WTC11 (cell line): ENCODE data around the gene TBRG4. TPM values are rescaled to one million over a fixed set of nuclear protein-coding genes. Genes with fewer than 3 reads are reported as not detected.

Experiments
- ATAC-seq: fragments of 200-7000 bp; cut with Tn5 transposase; 2 replicates; pipeline ENCODE4 v1.10.0; 2021; ENCODE audit warnings: mild to moderate bottlenecking, moderate library complexity
- CTCF ChIA-PET: fragments of 300-600 bp; sonication (Branson Sonifier 250); formaldehyde crosslinking; loops from one replicate; lab custom pipeline; 2021; ENCODE audit warnings: antibody characterized with exemption; lab: Charles Lee
- POLR2A ChIA-PET: fragments of 350-600 bp; sonication (Branson Sonifier 250); formaldehyde crosslinking; loops from one replicate; lab custom pipeline; 2021; ENCODE audit warnings: antibody characterized with exemption; lab: Charles Lee
- DNase-seq: peaks from one replicate; pipeline ENCODE4 v3.0.0; 2021; ENCODE audit warnings: low spot score
- H3K27ac Mint-ChIP-seq: 2 replicates; pipeline ENCODE4 v1.8.0; 2021; ENCODE audit warnings: mixed read lengths
- H3K27me3 Mint-ChIP-seq: 2 replicates; pipeline ENCODE4 v1.8.0; 2021; ENCODE audit warnings: low read depth, mild to moderate bottlenecking, moderate library complexity, mixed read lengths
- H3K36me3 Mint-ChIP-seq: 2 replicates; pipeline ENCODE4 v1.8.0; 2021; ENCODE audit warnings: mixed read lengths
- H3K4me1 Mint-ChIP-seq: 2 replicates; pipeline ENCODE4 v1.8.0; 2022; ENCODE audit warnings: mixed read lengths
- H3K4me3 Mint-ChIP-seq: 2 replicates; pipeline ENCODE4 v1.8.0; 2021; ENCODE audit warnings: mild to moderate bottlenecking, moderate library complexity, mixed read lengths
- H3K9me3 Mint-ChIP-seq: 2 replicates; pipeline ENCODE4 v1.8.0; 2021; ENCODE audit warnings: mixed read lengths
- ATF2 ChIP-seq: sonication (generic); formaldehyde crosslinking; IDR thresholded peaks from 2 replicates; pipeline ENCODE4 v1.8.1; 2022; ENCODE audit warnings: low read depth, missing genetic modification reagents, borderline replicate concordance
- ATF6 ChIP-seq: sonication (generic); formaldehyde crosslinking; IDR thresholded peaks from 2 replicates; pipeline ENCODE4 v1.8.1; 2023; ENCODE audit warnings: mild to moderate bottlenecking, missing genetic modification reagents
- ESRRA ChIP-seq: sonication (generic); formaldehyde crosslinking; IDR thresholded peaks from 2 replicates; pipeline ENCODE4 v1.8.1; 2022; ENCODE audit warnings: mild to moderate bottlenecking, missing genetic modification reagents, borderline replicate concordance
- GTF2I ChIP-seq: fragments of 250-450 bp; sonication (Bioruptor Pico); conservative IDR thresholded peaks from 2 replicates; pipeline ENCODE4 v1.4.0; 2021; ENCODE audit warnings: mild to moderate bottlenecking
- MXD4 ChIP-seq: fragments of 250-450 bp; sonication (Bioruptor Pico); IDR thresholded peaks from 2 replicates; pipeline ENCODE4 v1.8.0; 2021; ENCODE audit warnings: mild to moderate bottlenecking, moderate library complexity, borderline replicate concordance
- PRDM15 ChIP-seq: sonication (generic); formaldehyde crosslinking; IDR thresholded peaks from 2 replicates; pipeline ENCODE4 v1.8.0; 2022; ENCODE audit warnings: missing genetic modification reagents
- RELA ChIP-seq: sonication (generic); formaldehyde crosslinking; IDR thresholded peaks from 2 replicates; pipeline ENCODE4 v1.8.1; 2022; ENCODE audit warnings: missing genetic modification reagents, mild to moderate bottlenecking, borderline replicate concordance
- RORB ChIP-seq: fragments of 250-450 bp; sonication (Bioruptor Pico); IDR thresholded peaks from 2 replicates; pipeline ENCODE4 v1.9.0; 2021; ENCODE audit warnings: mild to moderate bottlenecking
- SP1 ChIP-seq: sonication (generic); formaldehyde crosslinking; conservative IDR thresholded peaks from 2 replicates; pipeline ENCODE4 v1.8.1; 2022; ENCODE audit warnings: missing genetic modification reagents
- STAT6 ChIP-seq: sonication (generic); formaldehyde crosslinking; conservative IDR thresholded peaks from 2 replicates; pipeline ENCODE4 v1.8.1; 2023; ENCODE audit warnings: mild to moderate bottlenecking, low read depth, missing genetic modification reagents, moderate library complexity
- USF1 ChIP-seq: sonication (generic); formaldehyde crosslinking; IDR thresholded peaks from 2 replicates; pipeline ENCODE4 v1.8.0; 2022; ENCODE audit warnings: mild to moderate bottlenecking, missing genetic modification reagents
- ZNF121 ChIP-seq: sonication (generic); formaldehyde crosslinking; IDR thresholded peaks from 2 replicates; pipeline ENCODE4 v1.8.0; 2023; ENCODE audit warnings: missing genetic modification reagents
- ZNF232 ChIP-seq: sonication (generic); formaldehyde crosslinking; IDR thresholded peaks from 2 replicates; pipeline ENCODE4 v1.8.0; 2022; ENCODE audit warnings: mild to moderate bottlenecking, missing genetic modification reagents
- ZNF396 ChIP-seq: fragments of 250-450 bp; sonication (Bioruptor Pico); IDR thresholded peaks from 2 replicates; pipeline ENCODE4 v1.8.0; 2021; ENCODE audit warnings: mild to moderate bottlenecking, moderate library complexity, borderline replicate concordance
- total RNA-seq: library from RNA; stranded (reverse); gene quantifications from 3 replicates; pipeline ENCODE4 v1.2.3, GENCODE V29; 2021
- TF ChIP-seq, protein P1 (sequence below): sonication (generic); formaldehyde crosslinking; IDR thresholded peaks from 2 replicates; pipeline ENCODE4 v1.8.1; 2022; ENCODE audit warnings: low read depth, mild to moderate bottlenecking, moderate library complexity, missing genetic modification reagents, borderline replicate concordance

TBRG4 gene
- total RNA-seq, 1 experiment from 2014 or later = 167 TPM

DNA sequence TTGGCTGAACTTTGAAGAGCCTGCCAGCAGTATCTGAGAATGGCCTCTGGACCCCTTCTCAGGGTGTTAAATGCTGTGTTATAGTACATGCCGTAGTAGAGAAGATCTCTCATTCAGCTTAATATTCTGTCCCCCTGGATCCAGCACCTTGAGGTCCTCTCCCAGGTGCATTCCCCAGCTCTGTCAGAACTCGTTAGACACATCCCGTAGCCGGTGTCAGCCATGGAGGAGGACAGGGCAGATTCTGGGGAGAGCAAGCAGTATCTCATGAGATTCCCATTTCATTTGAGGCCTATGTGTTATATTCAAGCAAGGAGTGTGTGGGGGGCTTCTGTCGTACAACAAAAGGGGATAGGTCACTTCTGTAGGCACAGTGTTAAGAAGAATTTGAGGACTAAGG is 57.6 kb downstream of the TBRG4 start:
- POLR2A ChIA-PET = no interaction called here
- no peaks in the 10 kb centered on the region for H3K27me3 Mint-ChIP-seq
- no peak for DNase-seq
- peaks cover 4% of the 10 kb centered on the region; the same call in 1 of the 2 replicates for H3K9me3 Mint-ChIP-seq
- TF ChIP-seq MXD4 (CRISPR knock-in tag) = no peak
- TF ChIP-seq, all 79 proteins: peak for 0
- no peak for ATAC-seq
- Mint-ChIP-seq H3K4me1 (no peaks in the 10 kb centered on the region), H3K4me3 (no peak overlapping the region), H3K36me3 (peaks cover 3% of the 10 kb centered on the region; the same call in 1 of the 2 replicates), H3K27ac (no peak overlapping the region)
- CTCF ChIA-PET = interaction anchor here (1.0 kb wide), 1 partner anchor 80 kb away, joined by 3 read pairs; no protein-coding TSS in a partner anchor

DNA sequence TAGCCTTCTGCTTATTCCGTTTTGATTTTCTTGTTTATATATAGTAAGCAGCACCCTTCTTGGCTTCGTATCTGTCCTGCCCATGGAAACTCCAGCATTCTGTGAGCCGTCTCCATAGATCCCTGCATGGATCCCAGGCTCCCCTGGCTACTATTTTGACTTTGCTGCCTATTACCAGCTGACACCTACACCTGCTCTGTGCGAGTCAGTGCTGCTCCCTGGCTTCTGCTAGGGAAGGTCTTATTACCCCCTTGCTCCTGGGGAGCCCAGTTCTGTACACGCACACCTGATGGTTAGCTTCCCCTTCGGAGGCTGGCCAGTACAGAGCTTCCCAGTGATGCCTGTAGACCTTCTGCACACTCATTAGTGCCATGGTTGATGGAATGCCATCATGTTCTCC is 58.1 kb downstream of the TBRG4 start:
- TF ChIP-seq RELA (CRISPR knock-in tag) = no peak
- no peak for TF ChIP-seq ATF6 (CRISPR knock-in tag)
- no peak for TF ChIP-seq RORB (CRISPR knock-in tag)
- no peak for TF ChIP-seq USF1
- no peak for TF ChIP-seq ATF2 (CRISPR knock-in tag)
- Mint-ChIP-seq H3K4me3 (no peak overlapping the region), H3K9me3 (peaks cover 4% of the 10 kb centered on the region; the same call in 1 of the 2 replicates), H3K27me3 (no peaks in the 10 kb centered on the region), H3K27ac (no peak overlapping the region), H3K4me1 (no peaks in the 10 kb centered on the region), H3K36me3 (peaks cover 3% of the 10 kb centered on the region; the same call in 1 of the 2 replicates)
- POLR2A ChIA-PET = no interaction called here
- CTCF ChIA-PET = interaction anchor here (1.0 kb wide), 1 partner anchor 79 kb away, joined by 3 read pairs; no protein-coding TSS in a partner anchor
- no peak for DNase-seq
- no peak for ATAC-seq

- ChIA-PET POLR2A (no interaction called here), CTCF (interaction anchor here (0.6 kb wide), 1 partner anchor 52 kb away, joined by 4 read pairs; no protein-coding TSS in a partner anchor)
- DNase-seq (no peak), ATAC-seq (no peak)
- no peak overlapping the region for H3K27ac Mint-ChIP-seq
- peaks cover 4% of the 10 kb centered on the region; the same call in 1 of the 2 replicates for H3K9me3 Mint-ChIP-seq
- no peak for TF ChIP-seq GTF2I
- no peak for TF ChIP-seq SP1 (CRISPR knock-in tag)
- no peak for TF ChIP-seq PRDM15 (CRISPR knock-in tag)
- no peak for TF ChIP-seq ESRRA (CRISPR knock-in tag)
- no peak for TF ChIP-seq ZNF121 (CRISPR knock-in tag)
- TF ChIP-seq STAT6 (CRISPR knock-in tag) = no peak
- no peak for TF ChIP-seq ZNF232 (CRISPR knock-in tag)
- TF ChIP-seq, protein P1, sequence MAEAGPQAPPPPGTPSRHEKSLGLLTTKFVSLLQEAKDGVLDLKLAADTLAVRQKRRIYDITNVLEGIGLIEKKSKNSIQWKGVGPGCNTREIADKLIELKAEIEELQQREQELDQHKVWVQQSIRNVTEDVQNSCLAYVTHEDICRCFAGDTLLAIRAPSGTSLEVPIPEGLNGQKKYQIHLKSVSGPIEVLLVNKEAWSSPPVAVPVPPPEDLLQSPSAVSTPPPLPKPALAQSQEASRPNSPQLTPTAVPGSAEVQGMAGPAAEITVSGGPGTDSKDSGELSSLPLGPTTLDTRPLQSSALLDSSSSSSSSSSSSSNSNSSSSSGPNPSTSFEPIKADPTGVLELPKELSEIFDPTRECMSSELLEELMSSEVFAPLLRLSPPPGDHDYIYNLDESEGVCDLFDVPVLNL (CRISPR knock-in tag) = no peak
- no peak for TF ChIP-seq ZNF396 (CRISPR knock-in tag)
- no peak for TF ChIP-seq ATF6 (CRISPR knock-in tag)
- H3K36me3 Mint-ChIP-seq = peaks cover 3% of the 10 kb centered on the region; the same call in 1 of the 2 replicates
- H3K4me1 Mint-ChIP-seq = no peaks in the 10 kb centered on the region
- H3K4me3 Mint-ChIP-seq = no peak overlapping the region
- H3K27me3 Mint-ChIP-seq = no peaks in the 10 kb centered on the region
Observed at GRCh38 chr7:45052011-45052410, 59.5 kb downstream of the TBRG4 start.
